ENCODE measurements around the gene GPANK1. TPM values are rescaled to one million over a fixed set of nuclear protein-coding genes. Genes with fewer than 3 reads are reported as not detected.
A peak's percentile ranks its signal among the peaks of the same experiment; 100 is the strongest.

The GPANK1 gene
- total RNA-seq (10 to 100 TPM in 1 of 2 experiments, 1 to 10 TPM in 1; 9.8 to 11.0 TPM), total RNA-seq (8.3 to 60.1 (median 28.2) reads per million in 172 experiments)
- 17.3 TPM for polyA plus RNA-seq (2013, experiment 1 of 2)
- polyA plus RNA-seq (2013, experiment 2 of 2) = 16.5 TPM

GRCh38 chr6:31664790-31665500, at the start of gene GPANK1:
TSS of gene GPANK1 (minus strand) at chr6:31664997. CDS start at chr6:31664478, 519 bp downstream.
- H3K4me3 Mint-ChIP-seq = peak within 1 kb of the TSS; percentile 95
- H3K27ac Mint-ChIP-seq = peak within 1 kb of the TSS; percentile 97
- TF ChIP-seq, protein P1, sequence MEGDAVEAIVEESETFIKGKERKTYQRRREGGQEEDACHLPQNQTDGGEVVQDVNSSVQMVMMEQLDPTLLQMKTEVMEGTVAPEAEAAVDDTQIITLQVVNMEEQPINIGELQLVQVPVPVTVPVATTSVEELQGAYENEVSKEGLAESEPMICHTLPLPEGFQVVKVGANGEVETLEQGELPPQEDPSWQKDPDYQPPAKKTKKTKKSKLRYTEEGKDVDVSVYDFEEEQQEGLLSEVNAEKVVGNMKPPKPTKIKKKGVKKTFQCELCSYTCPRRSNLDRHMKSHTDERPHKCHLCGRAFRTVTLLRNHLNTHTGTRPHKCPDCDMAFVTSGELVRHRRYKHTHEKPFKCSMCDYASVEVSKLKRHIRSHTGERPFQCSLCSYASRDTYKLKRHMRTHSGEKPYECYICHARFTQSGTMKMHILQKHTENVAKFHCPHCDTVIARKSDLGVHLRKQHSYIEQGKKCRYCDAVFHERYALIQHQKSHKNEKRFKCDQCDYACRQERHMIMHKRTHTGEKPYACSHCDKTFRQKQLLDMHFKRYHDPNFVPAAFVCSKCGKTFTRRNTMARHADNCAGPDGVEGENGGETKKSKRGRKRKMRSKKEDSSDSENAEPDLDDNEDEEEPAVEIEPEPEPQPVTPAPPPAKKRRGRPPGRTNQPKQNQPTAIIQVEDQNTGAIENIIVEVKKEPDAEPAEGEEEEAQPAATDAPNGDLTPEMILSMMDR (IDR thresholded peaks at IDR 0.05) = no peak
- ATAC-seq (ENCODE audit: poor library complexity) (peak; percentile 43), DNase-seq (peak; percentile 82 to 98 (median 89))
- intact Hi-C loops (cut with DNase I, micrococcal nuclease) = loop anchor here (1.0 to 10.0 kb wide), 8 partner anchors 13 to 1540 kb away; partner anchors contain the start of genes BAG6 (in 2 of the 2), PRRC2A (in 2 of the 2), ABCF1 (in 1 of the 2) and ABHD16A (in 1 of the 2)
- ChIA-PET POLR2A (interaction anchor here (0.6 to 7.9 kb wide), 23 partner anchors 12 to 1584 kb away, joined by 3 to 250 read pairs (median 5); partner anchors contain the start of genes ABHD16A, AIF1, APOM and BAG6), CTCF (interaction anchor here (0.8 to 1.3 kb wide), 4 partner anchors 11 to 114 kb away, joined by 3 to 5 read pairs (median 3); partner anchors contain the start of gene BAG6)
- peaks cover 56% of the 10 kb centered on the region for H3K4me1 Mint-ChIP-seq (ENCODE audit: low read depth)
- H3K36me3 Mint-ChIP-seq (ENCODE audit: low read depth) = peaks cover 84% of the 10 kb centered on the region
- Histone ChIP-seq H3K4me1 (ENCODE audit: insufficient read depth, low read length) (peaks cover 63% of the 10 kb centered on the region), H3K27ac (ENCODE audit: low read depth in 1 of 2, low read length in 2 of 2) (peak within 1 kb of the TSS; percentile 93 to 96), H3K4me3 (ENCODE audit: low read length) (peak within 1 kb of the TSS; percentile 79), H3K9me3 (ENCODE audit: control insufficient read depth in 1 of 2, insufficient read depth in 1 of 2, low read length in 2 of 2) (no peaks in the 10 kb centered on the region), H3K27me3 (ENCODE audit: control insufficient read depth in 1 of 2, insufficient read depth in 2 of 2, low read length in 2 of 2) (no peaks in the 10 kb centered on the region), H3K36me3 (ENCODE audit: insufficient read depth, low read length) (peaks cover 55% of the 10 kb centered on the region)
- H3K27me3 Mint-ChIP-seq = no peaks in the 10 kb centered on the region
- H3K9me3 Mint-ChIP-seq = no peaks in the 10 kb centered on the region

- H3K27me3 Mint-ChIP-seq = no peaks in the 10 kb centered on the region
- H3K27ac Mint-ChIP-seq = no peak overlapping the region
- peaks cover 16% of the 10 kb centered on the region for H3K4me1 Mint-ChIP-seq (ENCODE audit: low read depth)
- H3K27me3 ChIP-seq (ENCODE audit: control insufficient read depth in 1 of 2, insufficient read depth in 2 of 2, low read length in 2 of 2) = no peaks in the 10 kb centered on the region
- no peak for DNase-seq
- no peak overlapping the region for H3K27ac ChIP-seq (ENCODE audit: low read depth in 1 of 2, low read length in 2 of 2)
- no peak overlapping the region for H3K4me3 ChIP-seq (ENCODE audit: low read length)
- H3K9me3 ChIP-seq (ENCODE audit: control insufficient read depth in 1 of 2, insufficient read depth in 1 of 2, low read length in 2 of 2) = no peaks in the 10 kb centered on the region
- no peak for ATAC-seq (ENCODE audit: poor library complexity)
- TF ChIP-seq, protein P1 (IDR thresholded peaks at IDR 0.05) = no peak
- ChIA-PET POLR2A (interaction anchor here (1.0 to 1.6 kb wide), 2 partner anchors 15 to 24 kb away, joined by 3 read pairs; partner anchors contain the start of gene DDAH2), CTCF (no interaction called here)
- intact Hi-C loops (cut with DNase I, micrococcal nuclease) = no loop called here
- H3K36me3 Mint-ChIP-seq (ENCODE audit: low read depth) = no peaks in the 10 kb centered on the region
- H3K9me3 Mint-ChIP-seq = no peaks in the 10 kb centered on the region
- no peaks in the 10 kb centered on the region for H3K36me3 ChIP-seq (ENCODE audit: insufficient read depth, low read length)
- no peak overlapping the region for H3K4me3 Mint-ChIP-seq
- H3K4me1 ChIP-seq (ENCODE audit: insufficient read depth, low read length) = peaks cover 14% of the 10 kb centered on the region
Observed at GRCh38 chr6:31713991-31714684, 49.3 kb upstream of the GPANK1 start.

GRCh38 chr6:31713465-31713864, 48.7 kb upstream of the GPANK1 start:
- H3K27ac Mint-ChIP-seq = no peak overlapping the region
- no peaks in the 10 kb centered on the region for H3K27me3 Mint-ChIP-seq
- ATAC-seq (ENCODE audit: poor library complexity) (no peak), DNase-seq (no peak)
- H3K4me3 Mint-ChIP-seq = no peak overlapping the region
- TF ChIP-seq, protein P1 (IDR thresholded peaks at IDR 0.05) = no peak
- ChIA-PET POLR2A (interaction anchor here (1.6 kb wide), 1 partner anchor 24 kb away, joined by 3 read pairs; no protein-coding TSS in a partner anchor), CTCF (no interaction called here)
- intact Hi-C loops (cut with DNase I, micrococcal nuclease) = no loop called here
- no peaks in the 10 kb centered on the region for H3K36me3 ChIP-seq (ENCODE audit: insufficient read depth, low read length)
- H3K9me3 Mint-ChIP-seq = no peaks in the 10 kb centered on the region
- H3K9me3 ChIP-seq (ENCODE audit: control insufficient read depth in 1 of 2, insufficient read depth in 1 of 2, low read length in 2 of 2) = no peaks in the 10 kb centered on the region
- H3K4me1 Mint-ChIP-seq (ENCODE audit: low read depth) = peaks cover 16% of the 10 kb centered on the region
- no peak overlapping the region for H3K27ac ChIP-seq (ENCODE audit: low read depth in 1 of 2, low read length in 2 of 2)
- no peaks in the 10 kb centered on the region for H3K36me3 Mint-ChIP-seq (ENCODE audit: low read depth)
- peaks cover 14% of the 10 kb centered on the region for H3K4me1 ChIP-seq (ENCODE audit: insufficient read depth, low read length)
- no peak overlapping the region for H3K4me3 ChIP-seq (ENCODE audit: low read length)
- H3K27me3 ChIP-seq (ENCODE audit: control insufficient read depth in 1 of 2, insufficient read depth in 2 of 2, low read length in 2 of 2) = no peaks in the 10 kb centered on the region

All from CD4-positive, alpha-beta T cell (primary cell).